ENCODE results near the gene NAA80.

NAA80 gene

GRCh38 chr3:50258029-50258680 lies 41.0 kb downstream of the NAA80 start:
- no peak for DNase-seq (ENCODE audit: low spot score)

- no peak for DNase-seq (ENCODE audit: low spot score)
Measured at GRCh38 chr3:50256978-50257890, 42.0 kb downstream of the NAA80 start.

DNA sequence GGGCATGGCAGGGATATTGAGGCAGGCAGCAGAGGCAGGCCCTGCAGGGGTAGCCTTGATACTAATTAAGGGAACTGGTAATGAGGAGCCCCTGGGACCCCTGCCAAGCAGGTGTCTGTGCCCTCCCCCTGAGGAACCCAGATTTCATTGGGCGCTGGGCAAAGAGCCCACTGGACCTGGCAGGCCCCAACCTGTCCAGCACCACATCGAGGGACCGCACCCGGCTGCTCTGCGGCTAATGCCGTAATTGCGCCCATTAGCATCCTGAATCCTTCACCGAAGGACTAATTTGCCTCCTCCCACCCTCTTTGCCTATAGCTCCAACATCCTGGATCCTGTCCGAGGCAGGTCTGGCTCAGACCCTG lies 44.0 kb downstream of the NAA80 start:
- no peak for DNase-seq (ENCODE audit: low spot score)

GRCh38 chr3:50254577-50255250 lies 44.5 kb downstream of the NAA80 start:
- no peak for DNase-seq (ENCODE audit: low spot score)

DNA sequence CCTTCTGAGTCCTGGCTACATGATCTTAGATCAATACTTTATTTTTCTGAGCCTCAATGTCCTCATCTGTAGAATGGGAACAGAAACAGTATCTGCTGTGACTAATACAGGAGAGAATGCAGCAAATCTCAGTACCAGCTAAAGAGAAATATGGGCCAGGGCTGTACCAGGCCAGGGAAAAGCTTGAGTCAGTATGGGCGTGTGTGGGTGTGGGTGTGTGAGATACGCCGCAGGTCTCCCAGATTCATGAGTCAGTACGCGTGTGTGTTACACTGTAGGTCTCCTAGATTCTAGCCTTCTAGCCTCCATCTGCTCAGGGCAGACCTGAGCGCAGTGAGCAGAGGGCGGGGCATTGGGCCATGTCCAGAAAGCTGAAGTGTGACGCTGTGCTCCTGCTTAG lies 48.0 kb downstream of the NAA80 start:
- DNase-seq (ENCODE audit: low spot score) = no peak

- no peak for DNase-seq (ENCODE audit: low spot score)
Measured at GRCh38 chr3:50250514-50250913, 48.7 kb downstream of the NAA80 start.

DNA sequence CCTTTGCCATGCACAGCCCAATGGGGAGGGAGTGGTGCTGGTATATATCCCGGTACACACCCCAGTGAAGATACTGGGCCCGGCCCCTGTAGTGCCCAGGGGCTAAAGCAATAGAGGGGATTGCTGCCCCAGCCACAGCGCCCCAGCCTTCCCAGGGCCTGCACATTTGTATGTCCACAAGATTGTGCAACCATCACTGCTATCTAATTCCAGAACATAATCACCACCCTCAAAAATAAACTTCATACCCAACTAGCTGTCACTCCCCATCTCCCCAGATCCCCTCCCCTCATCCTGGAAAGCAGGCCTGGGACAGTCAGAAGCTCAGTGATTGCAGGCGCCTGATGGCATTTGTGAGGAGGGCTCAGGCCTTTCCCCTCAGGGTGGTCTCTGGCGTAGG lies 49.7 kb downstream of the NAA80 start:
- DNase-seq (ENCODE audit: low spot score) = no peak

GRCh38 chr3:50248387-50248786 lies 50.8 kb downstream of the NAA80 start:
- DNase-seq (ENCODE audit: low spot score) = no peak

- DNase-seq (ENCODE audit: low spot score) = no peak
Measured at GRCh38 chr3:50246517-50246954, 52.7 kb downstream of the NAA80 start.

Measured in Ammon's horn (tissue), 1 donor.